ENCODE results near the gene GALNT18. TPM values are rescaled to one million over a fixed set of nuclear protein-coding genes. Genes with fewer than 3 reads are reported as not detected.

The GALNT18 gene
- total and polyA plus RNA-seq, 7 donors, result 4.6 to 32.4 (median 8.3) TPM

DNA sequence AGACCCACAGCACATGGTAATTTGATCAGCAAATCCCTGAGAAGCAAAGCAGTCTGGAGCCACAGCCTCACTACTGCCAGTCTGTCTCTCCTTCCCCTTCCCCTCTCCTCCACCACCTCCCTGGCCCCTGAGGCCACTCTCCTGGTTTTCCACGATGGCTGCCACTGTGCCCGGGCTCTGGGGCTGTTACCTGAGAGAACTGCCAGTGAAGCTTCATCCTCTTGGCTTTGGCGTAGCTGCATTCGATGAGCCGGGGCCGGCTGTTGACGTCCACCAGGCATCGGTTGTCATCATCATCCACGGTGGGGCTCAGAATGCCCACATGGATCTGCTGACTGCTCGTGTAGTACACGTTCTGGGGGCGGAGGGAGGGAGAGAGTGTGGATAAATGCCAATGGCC lies 329.0 kb downstream of the GALNT18 start:
- ATAC-seq (no peak), DNase-seq (no peak)
- H3K27ac ChIP-seq, result no peak overlapping the region
- WGBS, 3 donors, result 83 to 91% (median 85%) methylated on average over 12 of the region's 12 CpGs
- no peaks in the 10 kb centered on the region for H3K9me3 ChIP-seq
- TF ChIP-seq, protein P1, sequence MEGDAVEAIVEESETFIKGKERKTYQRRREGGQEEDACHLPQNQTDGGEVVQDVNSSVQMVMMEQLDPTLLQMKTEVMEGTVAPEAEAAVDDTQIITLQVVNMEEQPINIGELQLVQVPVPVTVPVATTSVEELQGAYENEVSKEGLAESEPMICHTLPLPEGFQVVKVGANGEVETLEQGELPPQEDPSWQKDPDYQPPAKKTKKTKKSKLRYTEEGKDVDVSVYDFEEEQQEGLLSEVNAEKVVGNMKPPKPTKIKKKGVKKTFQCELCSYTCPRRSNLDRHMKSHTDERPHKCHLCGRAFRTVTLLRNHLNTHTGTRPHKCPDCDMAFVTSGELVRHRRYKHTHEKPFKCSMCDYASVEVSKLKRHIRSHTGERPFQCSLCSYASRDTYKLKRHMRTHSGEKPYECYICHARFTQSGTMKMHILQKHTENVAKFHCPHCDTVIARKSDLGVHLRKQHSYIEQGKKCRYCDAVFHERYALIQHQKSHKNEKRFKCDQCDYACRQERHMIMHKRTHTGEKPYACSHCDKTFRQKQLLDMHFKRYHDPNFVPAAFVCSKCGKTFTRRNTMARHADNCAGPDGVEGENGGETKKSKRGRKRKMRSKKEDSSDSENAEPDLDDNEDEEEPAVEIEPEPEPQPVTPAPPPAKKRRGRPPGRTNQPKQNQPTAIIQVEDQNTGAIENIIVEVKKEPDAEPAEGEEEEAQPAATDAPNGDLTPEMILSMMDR (IDR thresholded peaks at IDR 0.05), result no peak
- H3K4me1 ChIP-seq, result no peaks in the 10 kb centered on the region
- intact Hi-C loops (cut with DNase I), result no loop called here
- H3K4me3 ChIP-seq, result no peak overlapping the region
- H3K36me3 ChIP-seq (ENCODE audit: insufficient read depth in 1 of 2, low read depth in 1 of 2), result no peaks in the 10 kb centered on the region
- H3K27me3 ChIP-seq (ENCODE audit: insufficient read depth in 3 of 3, low read length in 2 of 3), result no peaks in the 10 kb centered on the region

DNA sequence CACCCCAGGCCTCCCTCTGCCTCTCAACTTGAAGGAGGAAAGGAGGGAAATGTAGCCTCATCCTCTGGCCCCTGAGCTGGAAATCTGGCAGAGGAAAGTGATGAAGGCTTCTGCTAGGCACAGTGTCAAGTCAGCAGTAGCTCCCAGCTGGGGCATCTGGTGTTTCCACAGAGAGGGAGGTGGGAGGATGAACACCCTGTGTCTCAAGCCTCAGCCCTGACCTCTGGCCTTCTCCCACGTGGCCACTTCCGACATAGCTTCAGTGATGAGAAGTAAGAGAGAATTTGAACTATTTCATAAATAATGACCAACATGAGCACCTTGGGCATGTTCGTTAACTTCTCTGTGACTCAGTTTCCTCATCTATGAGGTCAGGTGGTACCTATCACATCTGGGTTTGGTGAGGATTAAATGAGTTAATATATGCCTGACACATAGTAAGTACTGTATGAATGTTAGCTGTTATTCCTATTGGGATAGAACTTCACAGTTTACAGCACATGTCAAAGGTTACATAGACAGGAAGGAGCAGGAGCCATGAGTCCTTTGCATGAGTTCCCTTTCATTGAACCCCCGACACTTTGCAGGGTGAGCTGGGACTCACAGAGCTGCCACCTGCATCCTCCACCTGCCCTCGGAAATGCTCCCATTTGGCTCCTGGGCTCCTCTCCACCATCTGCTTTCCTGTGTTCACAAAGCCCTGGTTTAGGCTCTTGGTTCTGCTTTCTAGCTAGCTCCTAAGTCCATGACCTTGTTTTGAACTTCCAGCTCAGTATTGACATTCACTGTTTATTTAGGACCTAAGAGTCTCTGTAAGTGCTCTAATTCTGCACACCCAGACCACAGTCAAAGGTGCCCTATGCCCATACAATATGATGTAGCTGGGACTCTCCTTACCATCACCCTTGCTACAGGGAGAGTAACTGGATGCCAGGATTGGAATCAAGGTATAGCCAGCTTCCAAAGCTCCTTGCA lies 330.5 kb downstream of the GALNT18 start:
- intact Hi-C loops (cut with DNase I), result no loop called here
- Histone ChIP-seq H3K9me3 (no peaks in the 10 kb centered on the region), H3K4me3 (no peak overlapping the region), H3K4me1 (no peaks in the 10 kb centered on the region), H3K36me3 (ENCODE audit: insufficient read depth in 1 of 2, low read depth in 1 of 2) (no peaks in the 10 kb centered on the region), H3K27ac (no peak overlapping the region), H3K27me3 (ENCODE audit: insufficient read depth in 3 of 3, low read length in 2 of 3) (no peaks in the 10 kb centered on the region)
- DNase-seq (no peak), ATAC-seq (no peak)
- TF ChIP-seq, protein P1 (IDR thresholded peaks at IDR 0.05), result no peak
- 77 to 84% (median 81%) methylated on average over 5 of the region's 5 CpGs for WGBS, 3 donors

DNA sequence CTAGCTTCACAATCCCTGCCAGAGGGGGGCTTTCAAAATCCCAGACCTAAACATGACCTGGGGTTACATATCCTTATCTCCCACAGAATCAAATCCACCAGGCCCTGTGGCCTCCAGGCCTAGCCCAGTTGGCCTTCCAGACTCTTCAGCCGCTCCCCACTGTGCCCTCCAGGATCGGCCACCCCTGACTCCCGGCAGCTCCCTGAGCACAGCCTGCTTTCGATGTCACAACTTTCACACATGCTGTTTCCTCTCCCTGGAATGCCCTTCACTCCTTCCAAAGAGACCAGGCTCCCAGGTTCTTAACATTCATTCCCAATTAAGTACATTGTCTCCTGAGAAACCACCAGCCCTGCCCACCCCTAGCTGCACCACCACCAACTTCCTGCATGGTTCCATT lies 331.5 kb downstream of the GALNT18 start:
- DNase-seq (no peak), ATAC-seq (no peak)
- TF ChIP-seq, protein P1 (IDR thresholded peaks at IDR 0.05), result no peak
- Histone ChIP-seq H3K27ac (no peak overlapping the region), H3K36me3 (ENCODE audit: insufficient read depth in 1 of 2, low read depth in 1 of 2) (no peaks in the 10 kb centered on the region), H3K27me3 (ENCODE audit: insufficient read depth in 3 of 3, low read length in 2 of 3) (no peaks in the 10 kb centered on the region), H3K4me3 (no peak overlapping the region), H3K4me1 (no peaks in the 10 kb centered on the region), H3K9me3 (no peaks in the 10 kb centered on the region)
- intact Hi-C loops (cut with DNase I), result no loop called here
- 89 to 98% (median 96%) methylated on average over 4 of the region's 4 CpGs for WGBS, 3 donors

DNA sequence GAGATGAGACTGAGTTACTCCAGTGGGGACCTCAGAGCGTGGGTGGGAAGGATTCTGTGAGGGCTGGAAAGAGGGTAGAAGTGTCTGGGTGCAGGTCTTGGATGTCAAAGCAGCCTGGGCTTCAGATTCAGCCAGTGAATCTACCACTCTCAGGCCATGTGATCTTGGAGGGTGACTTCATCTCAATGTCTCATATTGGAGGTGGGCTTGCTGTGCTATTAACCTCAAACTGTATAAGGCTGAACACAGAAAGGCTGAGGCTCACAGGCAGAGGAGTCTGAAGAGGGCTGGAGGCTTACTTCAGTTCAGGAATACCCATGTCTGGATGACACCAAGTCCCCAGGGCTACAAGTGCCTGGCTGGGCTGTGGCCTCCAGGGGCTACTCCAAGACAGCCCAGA lies 332.1 kb downstream of the GALNT18 start:
- TF ChIP-seq, protein P1 (IDR thresholded peaks at IDR 0.05), result no peak
- no peaks in the 10 kb centered on the region for H3K4me1 ChIP-seq
- H3K36me3 ChIP-seq (ENCODE audit: insufficient read depth in 1 of 2, low read depth in 1 of 2), result no peaks in the 10 kb centered on the region
- 91 to 100% (median 100%) methylated on average over 1 of the region's 1 CpG for WGBS, 3 donors
- no peaks in the 10 kb centered on the region for H3K9me3 ChIP-seq
- no peaks in the 10 kb centered on the region for H3K27me3 ChIP-seq (ENCODE audit: insufficient read depth in 3 of 3, low read length in 2 of 3)
- no peak overlapping the region for H3K27ac ChIP-seq
- H3K4me3 ChIP-seq, result no peak overlapping the region
- no peak for DNase-seq
- intact Hi-C loops (cut with DNase I), result no loop called here
- ATAC-seq, result no peak
